ENCODE measurements around the gene PRKCH. TPM values are rescaled to one million over a fixed set of nuclear protein-coding genes. Genes with fewer than 3 reads are reported as not detected.

Gene PRKCH
- total and polyA plus RNA-seq, 10 of the 15 experiments (the other 5 are each of a cell fraction or from before 2014, with no cell fraction given) = 10.7 to 140 (median 33.2) TPM

DNA sequence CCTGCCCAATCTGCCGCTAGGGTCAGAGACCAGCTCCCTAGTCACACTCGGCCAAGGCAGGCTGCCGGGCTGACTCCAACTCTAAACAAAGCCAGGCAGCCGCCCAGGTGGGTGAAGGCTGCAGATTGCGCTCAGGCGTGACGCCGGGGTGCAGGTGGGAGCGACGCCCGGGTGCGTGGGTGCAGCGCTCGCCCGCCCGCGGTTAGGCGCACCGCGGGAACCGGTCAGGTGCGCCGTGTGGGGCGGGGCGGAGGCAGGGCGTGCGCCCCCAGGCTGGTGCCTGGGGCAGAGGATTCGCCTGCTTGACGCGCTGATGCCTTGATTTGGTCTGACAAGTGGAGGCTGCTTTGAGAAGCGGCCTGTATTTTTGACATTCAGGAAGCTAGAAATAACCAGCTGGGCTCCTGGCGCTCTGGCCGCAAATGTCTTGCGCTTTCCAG is 247.2 kb downstream of the PRKCH start (continued):
- TF ChIP-seq ZNF592 (IDR thresholded peaks at IDR 0.05) (no peak), PAX5 (IDR thresholded peaks at IDR 0.05; ENCODE audit: borderline replicate concordance, low read depth, low read length) (peak; percentile 96), ZNF217 (IDR thresholded peaks at IDR 0.05) (peak; percentile 86; the same call in 1 of the 2 replicates), BHLHE40 (IDR thresholded peaks at IDR 0.05; ENCODE audit: borderline replicate concordance in 1 of 2, low read depth in 2 of 2, low read length in 1 of 2) (peak; percentile 76 to 95; a peak in 3 of 4 replicates), HSF1 (IDR thresholded peaks at IDR 0.05; ENCODE audit: low read depth, low read length) (no peak), SRF (IDR thresholded peaks at IDR 0.05; ENCODE audit: low read depth in 2 of 2, low read length in 2 of 2) (no peak), GATAD2B (conservative IDR thresholded peaks at IDR 0.05; ENCODE audit: low read depth) (peak; percentile 91), TCF3 (IDR thresholded peaks at IDR 0.05; ENCODE audit: borderline replicate concordance, insufficient read depth, low read depth, low read length) (peak; percentile 99), E4F1 (IDR thresholded peaks at IDR 0.05; ENCODE audit: borderline replicate concordance, partially characterized antibody) (no peak), TCF12 (IDR thresholded peaks at IDR 0.05; ENCODE audit: low read depth, low read length) (peak; percentile 94), FOS (IDR thresholded peaks at IDR 0.05; ENCODE audit: borderline replicate concordance, extremely low read depth, insufficient read length) (no peak), USF1 (IDR thresholded peaks at IDR 0.05; ENCODE audit: borderline replicate concordance, extremely low read length, insufficient read depth, low read depth, low read length) (peak; percentile 46), SP1 (IDR thresholded peaks at IDR 0.05; ENCODE audit: low read depth, low read length) (peak; percentile 36), SMAD1 (IDR thresholded peaks at IDR 0.05; ENCODE audit: low read depth, partially characterized antibody) (no peak), BACH1 (IDR thresholded peaks at IDR 0.05; ENCODE audit: borderline replicate concordance) (peak; percentile 87), POLR2AphosphoS2 (IDR thresholded peaks at IDR 0.05; ENCODE audit: low read depth, low read length) (no peak), MTA3 (IDR thresholded peaks at IDR 0.05; ENCODE audit: borderline replicate concordance, low read length) (no peak), SREBF2 (IDR thresholded peaks at IDR 0.05; ENCODE audit: low read length) (no peak), POLR2A (IDR thresholded peaks at IDR 0.05; ENCODE audit: low read depth, low read length) (peak; percentile 65), NFYA (IDR thresholded peaks at IDR 0.05; ENCODE audit: borderline replicate concordance, low read depth, low read length) (no peak)
- TF ChIP-seq, protein P1, sequence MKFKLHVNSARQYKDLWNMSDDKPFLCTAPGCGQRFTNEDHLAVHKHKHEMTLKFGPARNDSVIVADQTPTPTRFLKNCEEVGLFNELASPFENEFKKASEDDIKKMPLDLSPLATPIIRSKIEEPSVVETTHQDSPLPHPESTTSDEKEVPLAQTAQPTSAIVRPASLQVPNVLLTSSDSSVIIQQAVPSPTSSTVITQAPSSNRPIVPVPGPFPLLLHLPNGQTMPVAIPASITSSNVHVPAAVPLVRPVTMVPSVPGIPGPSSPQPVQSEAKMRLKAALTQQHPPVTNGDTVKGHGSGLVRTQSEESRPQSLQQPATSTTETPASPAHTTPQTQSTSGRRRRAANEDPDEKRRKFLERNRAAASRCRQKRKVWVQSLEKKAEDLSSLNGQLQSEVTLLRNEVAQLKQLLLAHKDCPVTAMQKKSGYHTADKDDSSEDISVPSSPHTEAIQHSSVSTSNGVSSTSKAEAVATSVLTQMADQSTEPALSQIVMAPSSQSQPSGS (IDR thresholded peaks at IDR 0.05; ENCODE audit: low read length) = no peak

Measured in GM12878 (cell line).